T47D (cell line): ENCODE results near the gene INPP5A.

Source experiments
- DNase-seq, 2 experiments: peaks; one replicate each; pipeline versions ENCODE4 v3.0.0 to v3.0.0-alpha.2; 2011 to 2012; ENCODE audit warnings: low read depth in 1 of 2, low spot score in 1 of 2
- JUND ChIP-seq: IDR thresholded peaks from 2 replicates; pipeline ENCODE4 v1.6.1; 2012; ENCODE audit warnings: low read depth
- in situ Hi-C: cut with HindIII; loops from 2 replicates; pipeline ENCODE4 v1.10.0; 2016; ENCODE audit warnings: low sequenced_read_pairs, low pct_unique_long_range_greater_than_20kb

Gene INPP5A

GRCh38 chr10:132662186-132662920, 124.8 kb downstream of the INPP5A start:
- in situ Hi-C loops, result no loop called here
- TF ChIP-seq JUND, result no peak
- no peak for DNase-seq

- no peak for TF ChIP-seq JUND
- no peak for DNase-seq
- in situ Hi-C loops, result no loop called here
These were observed 126.2 kb downstream of the INPP5A start for GRCh38 chr10:132663666-132664365.

GRCh38 chr10:132664407-132664806, 126.8 kb downstream of the INPP5A start:
- in situ Hi-C loops, result no loop called here
- no peak for TF ChIP-seq JUND

DNA sequence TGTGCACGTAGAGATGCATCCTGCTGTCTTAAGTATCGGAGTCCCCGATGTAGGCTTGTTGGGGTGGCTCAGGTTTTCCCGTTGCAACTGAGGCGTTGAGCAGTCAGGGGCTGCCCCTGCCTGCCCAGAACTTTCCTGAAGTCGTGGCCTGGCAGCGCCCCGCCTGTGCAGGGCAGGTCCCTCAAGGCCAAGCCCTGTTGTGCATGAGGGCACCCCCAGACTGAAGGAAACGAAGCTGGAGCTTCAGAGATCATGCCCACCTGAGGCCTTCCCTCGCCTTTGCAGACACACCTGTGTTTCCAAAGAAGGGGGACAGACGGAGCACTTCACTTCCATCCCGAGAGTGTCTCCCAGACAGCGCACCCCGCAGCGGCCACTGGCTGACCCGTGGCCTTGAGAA, 127.3 kb downstream of the INPP5A start:
- DNase-seq, result no peak
- in situ Hi-C loops, result no loop called here
- no peak for TF ChIP-seq JUND

More at GRCh38 chr10:132664407-132664806, 126.8 kb downstream of the INPP5A start:
- no peak for DNase-seq

- DNase-seq, result no peak
- TF ChIP-seq JUND, result no peak
- in situ Hi-C loops, result no loop called here
These were observed 128.5 kb downstream of the INPP5A start for GRCh38 chr10:132665946-132666704.

DNA sequence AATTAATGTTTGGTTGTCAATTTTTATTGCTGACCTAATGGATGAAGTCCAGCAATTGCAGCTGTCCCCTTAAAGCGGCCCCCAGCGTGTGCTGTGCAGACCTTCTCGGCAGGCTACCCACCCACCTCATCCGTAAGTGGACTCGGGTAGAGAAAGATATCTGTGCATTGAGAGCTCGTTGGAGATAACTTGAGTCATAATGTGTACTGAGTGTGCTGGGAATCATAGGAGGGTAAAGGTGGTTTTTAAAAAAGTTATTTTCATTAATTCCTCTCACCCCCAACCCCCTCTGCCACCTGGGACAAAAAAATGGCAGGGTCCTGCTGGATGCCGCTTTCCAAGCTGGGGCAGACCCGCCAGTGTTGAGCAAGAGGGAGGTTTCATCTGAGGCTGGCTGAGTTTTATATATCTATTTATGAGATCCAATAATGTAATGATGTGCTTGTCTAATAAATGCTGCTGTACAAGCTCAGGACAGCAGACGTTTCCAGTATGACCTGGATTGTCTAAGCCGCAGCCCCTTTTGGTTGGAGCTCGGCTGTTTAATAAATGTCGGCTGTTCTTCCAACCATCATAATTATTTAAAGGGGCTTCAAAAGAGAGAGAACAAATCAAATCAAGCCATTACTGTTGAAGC, 129.2 kb downstream of the INPP5A start:
- in situ Hi-C loops, result no loop called here
- DNase-seq, result no peak
- TF ChIP-seq JUND, result no peak

- DNase-seq, result no peak
- no peak for TF ChIP-seq JUND
- in situ Hi-C loops, result no loop called here
These were observed 129.9 kb downstream of the INPP5A start for GRCh38 chr10:132667342-132668047.

GRCh38 chr10:132668048-132668394, 130.4 kb downstream of the INPP5A start:
- in situ Hi-C loops, result no loop called here
- TF ChIP-seq JUND, result no peak
- no peak for DNase-seq

DNA sequence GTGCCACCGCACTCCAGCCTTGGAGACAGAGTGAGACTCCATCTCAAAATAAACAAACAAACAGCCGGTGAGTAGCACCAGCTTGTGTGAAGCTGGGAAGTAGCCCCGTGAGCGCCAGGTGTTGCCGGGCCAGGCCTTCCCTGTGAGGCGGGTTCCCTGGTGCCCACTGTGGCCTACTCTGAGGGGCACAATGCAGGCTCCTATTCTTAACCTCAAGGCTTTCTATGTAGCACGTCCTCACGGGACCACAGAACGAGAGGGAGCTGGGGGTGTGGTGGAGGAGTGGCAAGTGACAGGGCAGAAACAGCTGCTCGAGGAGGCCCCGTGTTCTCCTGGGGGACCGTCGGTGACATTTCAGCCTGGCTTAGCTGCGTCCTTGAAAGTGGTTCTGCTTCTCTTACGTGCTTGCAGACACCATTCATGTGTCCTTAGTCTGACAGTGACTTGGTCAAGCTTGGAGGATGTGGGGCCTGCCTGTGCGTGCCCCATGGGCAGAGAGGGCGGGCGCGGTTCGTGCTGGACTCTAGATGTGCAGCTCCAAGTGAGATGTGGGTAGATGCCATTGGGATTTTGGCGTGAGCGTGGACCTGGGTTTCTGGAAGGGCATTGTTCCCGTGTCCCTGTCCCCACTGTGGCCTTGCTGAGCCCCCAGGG, 131.7 kb downstream of the INPP5A start:
- in situ Hi-C loops, result no loop called here
- no peak for DNase-seq
- no peak for TF ChIP-seq JUND

GRCh38 chr10:132670546-132671227, 133.1 kb downstream of the INPP5A start:
- no peak for TF ChIP-seq JUND
- DNase-seq, result no peak
- in situ Hi-C loops, result no loop called here
